Kidney (tissue), 14 donors: ENCODE measurements around the gene CRB2. TPM values are rescaled to one million over a fixed set of nuclear protein-coding genes. Genes with fewer than 3 reads are reported as not detected.

Experiments
- DNase-seq, 5 donors: peaks; one replicate each; pipeline ENCODE4 v3.0.0-alpha.2; 2013 to 2020
- FAIRE-seq: peaks from 2 replicates; lab custom pipeline; 2012; peaks lifted over from hg19 to GRCh38; lab: Jason Lieb, UNC
- H3K27ac ChIP-seq, 2 donors: one replicate each; pipeline ENCODE4 v1.7.0; 2013; ENCODE audit warnings: low read depth in 2 of 2, low read length in 2 of 2, inconsistent platforms in 1 of 2
- H3K27me3 ChIP-seq: one replicate; pipeline ENCODE4 v1.7.1; 2013; ENCODE audit warnings: low read length, inconsistent platforms; ENCODE audit not compliant: control insufficient read depth, insufficient read depth
- H3K36me3 ChIP-seq, 3 donors: one replicate each; pipeline versions ENCODE4 v1.7.0 to v1.7.1; 2013; ENCODE audit warnings: low read length in 3 of 3, control low read depth in 1 of 3, inconsistent platforms in 1 of 3; ENCODE audit not compliant: insufficient read depth in 3 of 3, control insufficient read depth in 2 of 3
- H3K4me1 ChIP-seq, 3 donors: one replicate each; pipeline versions ENCODE4 v1.7.0 to v1.7.1; 2013; ENCODE audit warnings: low read length in 3 of 3, inconsistent platforms in 1 of 3, low read depth in 1 of 3; ENCODE audit not compliant: control insufficient read depth in 2 of 3, insufficient read depth in 2 of 3
- H3K4me3 ChIP-seq, 3 donors: one replicate each; pipeline versions ENCODE4 v1.7.0 to v1.8.1; 2013; ENCODE audit warnings: low read length in 3 of 3, control low read depth in 1 of 3, inconsistent platforms in 1 of 3
- H3K9ac ChIP-seq, 3 donors: one replicate each; pipeline versions ENCODE4 v1.7.0 to v1.7.1; 2013; ENCODE audit warnings: low read length in 3 of 3, control low read depth in 1 of 3, inconsistent platforms in 1 of 3
- H3K9me3 ChIP-seq, 3 donors: one replicate each; pipeline versions ENCODE4 v1.7.0 to v1.7.1; 2013; ENCODE audit warnings: low read length in 3 of 3, control low read depth in 1 of 3, inconsistent platforms in 1 of 3; ENCODE audit not compliant: control insufficient read depth in 2 of 3, insufficient read depth in 1 of 3
- intact Hi-C: fragments of 100-400 bp; cut with DNase I; formaldehyde crosslinking; loops from one replicate; pipeline ENCODE4 v1.11.1; 2022
- polyA plus RNA-seq: library from polyadenylated mRNA; stranded (reverse); fragments of 350-450 nt; fragmentation: Illumina TruSeq; extraction: RNeasy Lipid Tissue Mini Kit (QIAGEN cat#74804); gene quantifications from one replicate; pipeline ENCODE4 v1.2.3, GENCODE V29; 2014; ENCODE audit warnings: low read depth, low replicate concordance; ENCODE audit not compliant: insufficient read depth
- total RNA-seq: library from RNA; stranded (reverse); fragmentation: NEBNext Ultra II Directional; extraction: Animal tissue kit (Norgen Biotek cat#: 25700); gene quantifications from one replicate; pipeline ENCODE4 v1.2.1, GENCODE V29; 2021
- TF ChIP-seq, protein P1 (sequence below): IDR thresholded peaks from 3 replicates; pipeline ENCODE4 v1.5.1; 2012; ENCODE audit warnings: mild to moderate bottlenecking, moderate library complexity, borderline replicate concordance; ENCODE audit not compliant: insufficient read depth; ENCODE audit errors: extremely low read depth
- donor health status: control.
- donor health status: control.
- donor health status: control.
- donor health status: control.
- donor health status: control.
- donor health status: DM: yes; HTN: yes; CAD: no.
- donor health status: Normal renal cell carcinoma (clear cell type).

CRB2 gene
- total and polyA plus RNA-seq, 2 donors from 2014 or later, result 0.88 to 8.4 TPM

DNA sequence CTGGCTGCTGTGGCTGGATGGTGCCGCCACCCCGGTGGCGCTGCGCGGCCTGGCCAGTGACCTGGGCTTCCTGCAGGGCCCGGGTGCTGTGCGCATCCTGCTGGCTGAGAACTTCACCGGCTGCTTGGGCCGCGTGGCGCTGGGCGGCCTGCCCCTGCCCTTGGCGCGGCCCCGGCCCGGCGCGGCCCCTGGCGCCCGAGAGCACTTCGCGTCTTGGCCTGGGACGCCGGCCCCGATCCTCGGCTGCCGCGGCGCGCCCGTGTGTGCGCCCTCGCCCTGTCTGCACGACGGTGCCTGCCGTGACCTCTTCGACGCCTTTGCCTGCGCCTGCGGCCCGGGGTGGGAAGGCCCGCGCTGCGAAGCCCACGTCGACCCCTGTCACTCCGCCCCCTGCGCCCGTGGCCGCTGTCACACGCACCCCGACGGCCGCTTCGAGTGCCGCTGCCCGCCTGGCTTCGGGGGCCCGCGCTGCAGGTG is 17.5 kb downstream of the CRB2 start:
- TF ChIP-seq, protein P1, sequence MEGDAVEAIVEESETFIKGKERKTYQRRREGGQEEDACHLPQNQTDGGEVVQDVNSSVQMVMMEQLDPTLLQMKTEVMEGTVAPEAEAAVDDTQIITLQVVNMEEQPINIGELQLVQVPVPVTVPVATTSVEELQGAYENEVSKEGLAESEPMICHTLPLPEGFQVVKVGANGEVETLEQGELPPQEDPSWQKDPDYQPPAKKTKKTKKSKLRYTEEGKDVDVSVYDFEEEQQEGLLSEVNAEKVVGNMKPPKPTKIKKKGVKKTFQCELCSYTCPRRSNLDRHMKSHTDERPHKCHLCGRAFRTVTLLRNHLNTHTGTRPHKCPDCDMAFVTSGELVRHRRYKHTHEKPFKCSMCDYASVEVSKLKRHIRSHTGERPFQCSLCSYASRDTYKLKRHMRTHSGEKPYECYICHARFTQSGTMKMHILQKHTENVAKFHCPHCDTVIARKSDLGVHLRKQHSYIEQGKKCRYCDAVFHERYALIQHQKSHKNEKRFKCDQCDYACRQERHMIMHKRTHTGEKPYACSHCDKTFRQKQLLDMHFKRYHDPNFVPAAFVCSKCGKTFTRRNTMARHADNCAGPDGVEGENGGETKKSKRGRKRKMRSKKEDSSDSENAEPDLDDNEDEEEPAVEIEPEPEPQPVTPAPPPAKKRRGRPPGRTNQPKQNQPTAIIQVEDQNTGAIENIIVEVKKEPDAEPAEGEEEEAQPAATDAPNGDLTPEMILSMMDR, result no peak
- Histone ChIP-seq H3K4me3 (no peak overlapping the region), H3K4me1 (peaks cover 0 to 10% (median 0%) of the 10 kb centered on the region in 3 donors), H3K9ac (no peak overlapping the region), H3K27ac (no peak overlapping the region), H3K27me3 (no peaks in the 10 kb centered on the region), H3K36me3 (no peaks in the 10 kb centered on the region), H3K9me3 (no peaks in the 10 kb centered on the region)
- intact Hi-C loops, result no loop called here
- FAIRE-seq (no peak), DNase-seq (no peak)

DNA sequence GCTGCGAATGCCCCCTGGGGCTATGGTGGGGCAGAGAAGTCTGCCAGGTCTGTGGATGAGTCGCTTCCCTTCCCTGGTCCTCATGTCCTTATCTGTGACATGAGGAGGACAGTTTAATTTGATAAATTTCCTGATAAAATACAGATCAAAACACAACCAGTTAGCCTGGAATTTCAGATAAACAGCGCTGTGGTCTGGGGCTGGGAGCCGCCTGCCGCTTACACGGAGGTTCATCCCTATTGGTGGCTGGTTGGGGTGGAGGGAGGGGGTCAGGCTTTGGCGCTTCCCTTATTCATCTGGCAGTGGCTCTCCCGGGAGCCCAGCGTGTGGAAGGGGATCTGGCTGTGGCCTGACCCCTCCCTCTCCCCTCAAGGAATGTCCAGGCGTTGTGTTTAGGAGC is 17.9 kb downstream of the CRB2 start:
- intact Hi-C loops, result no loop called here
- no peaks in the 10 kb centered on the region for H3K27me3 ChIP-seq

DNA sequence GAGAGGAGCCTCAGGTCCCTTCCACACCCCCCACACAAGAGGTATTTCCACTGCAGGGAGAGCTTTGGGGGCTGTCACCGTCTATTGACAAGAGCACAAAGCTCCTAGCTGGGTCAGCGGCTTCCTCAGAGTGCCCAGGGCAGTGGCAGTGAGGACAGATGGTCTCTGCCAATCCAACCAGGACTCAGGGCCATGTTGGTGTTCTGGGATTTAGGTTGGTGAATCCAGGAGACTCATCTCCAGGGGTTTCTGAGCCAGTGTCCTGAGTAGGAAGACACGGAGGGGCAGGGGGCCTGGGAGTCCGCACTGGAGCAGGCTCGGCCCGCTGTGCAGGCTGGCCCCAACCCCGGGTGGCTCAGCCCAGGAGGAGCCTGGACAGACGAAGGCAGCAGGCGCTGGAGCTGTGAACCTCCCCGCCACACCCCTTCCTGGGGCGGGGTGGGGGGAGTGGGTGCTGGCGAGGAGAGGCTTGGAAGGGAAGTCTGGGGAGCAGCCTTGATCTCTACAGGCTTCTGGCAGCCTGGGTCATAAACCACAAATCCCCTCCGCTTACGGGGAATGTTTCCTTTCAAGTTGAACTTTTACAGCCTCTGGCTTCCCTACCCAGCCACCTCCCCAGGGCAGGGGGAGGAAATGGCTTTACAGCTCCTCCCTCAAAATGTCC is 19.6 kb downstream of the CRB2 start:
- intact Hi-C loops, result no loop called here
- Histone ChIP-seq H3K27ac (peak overlapping the region in 1 of 2 donors; percentile 11), H3K4me3 (no peak overlapping the region), H3K9me3 (no peaks in the 10 kb centered on the region), H3K36me3 (no peaks in the 10 kb centered on the region), H3K4me1 (peaks cover 0 to 10% (median 0%) of the 10 kb centered on the region in 3 donors), H3K9ac (no peak overlapping the region), H3K27me3 (no peaks in the 10 kb centered on the region)
- TF ChIP-seq, protein P1, result no peak
- FAIRE-seq, result no peak
- peak; percentile 75 to 93 (median 90) for DNase-seq

More for the DNA sequence above, 17.9 kb downstream of the CRB2 start:
- H3K4me3 ChIP-seq, result no peak overlapping the region
- DNase-seq (peak in 3 of 5 donors; percentile 63 to 73 (median 70)), FAIRE-seq (no peak)
- H3K36me3 ChIP-seq, result no peaks in the 10 kb centered on the region
- TF ChIP-seq, protein P1, result no peak
- no peak overlapping the region for H3K27ac ChIP-seq
- no peaks in the 10 kb centered on the region for H3K9me3 ChIP-seq
- no peak overlapping the region for H3K9ac ChIP-seq
- H3K4me1 ChIP-seq, result peaks cover 0 to 10% (median 0%) of the 10 kb centered on the region in 3 donors
